ENCODE results near the gene KRTAP20-3.

The KRTAP20-3 gene

DNA sequence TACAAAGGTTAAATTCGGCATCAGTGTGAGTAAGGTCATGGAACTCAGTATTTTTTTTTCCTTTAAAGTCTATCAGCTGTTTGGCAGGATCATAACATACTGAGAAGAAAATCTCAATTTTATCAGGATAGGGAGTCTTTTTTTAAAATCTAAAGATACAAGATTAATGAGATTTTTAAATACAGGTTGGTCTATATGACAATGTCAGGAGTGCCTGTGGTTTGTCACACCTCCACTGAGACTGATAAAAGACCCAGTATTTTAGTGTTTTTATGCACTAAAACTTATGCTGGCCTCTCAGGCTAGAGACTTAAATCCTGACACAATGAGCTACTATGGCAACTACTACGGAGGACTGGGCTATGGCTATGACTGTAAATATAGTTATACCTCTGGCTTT lies at the start of gene KRTAP20-3:
KRTAP20-3 (plus strand) TSS at position 301 of the 400 bp plus-strand sequence.
- no peak for DNase-seq

- no peak for DNase-seq
These were observed 43.9 kb upstream of the KRTAP20-3 start, which contains the start of gene KRTAP6-2 for GRCh38 chr21:30598802-30599201. Gene KRTAP6-2 (minus strand): TSS chr21:30598902. CDS start chr21:30598874, 28 bp downstream.

DNA sequence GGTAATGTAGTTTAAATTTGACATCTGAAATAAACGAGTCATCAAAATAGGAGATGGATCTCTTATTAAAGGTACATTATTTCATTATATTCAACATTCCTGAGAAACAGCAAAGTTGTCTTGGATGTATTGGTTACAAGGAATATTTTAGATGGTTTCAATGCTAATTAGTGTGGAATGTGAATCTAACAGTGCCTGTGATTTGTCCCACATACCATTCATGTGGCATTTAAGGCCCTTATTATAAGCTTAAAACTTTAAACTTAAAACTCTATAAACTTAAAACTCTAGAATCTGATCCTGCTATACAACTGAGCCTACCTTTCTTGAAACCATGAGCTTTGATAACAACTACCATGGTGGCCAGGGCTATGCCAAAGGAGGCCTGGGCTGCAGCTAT lies 41.9 kb upstream of the KRTAP20-3 start, which contains the start of gene KRTAP22-1:
KRTAP22-1 (plus strand) TSS at position 301 of the 400 bp plus-strand sequence.
- no peak for DNase-seq

GRCh38 chr21:30605968-30606367 lies 36.7 kb upstream of the KRTAP20-3 start:
- DNase-seq, result no peak

- no peak for DNase-seq
These were observed 30.5 kb upstream of the KRTAP20-3 start for GRCh38 chr21:30612132-30612531.

DNA sequence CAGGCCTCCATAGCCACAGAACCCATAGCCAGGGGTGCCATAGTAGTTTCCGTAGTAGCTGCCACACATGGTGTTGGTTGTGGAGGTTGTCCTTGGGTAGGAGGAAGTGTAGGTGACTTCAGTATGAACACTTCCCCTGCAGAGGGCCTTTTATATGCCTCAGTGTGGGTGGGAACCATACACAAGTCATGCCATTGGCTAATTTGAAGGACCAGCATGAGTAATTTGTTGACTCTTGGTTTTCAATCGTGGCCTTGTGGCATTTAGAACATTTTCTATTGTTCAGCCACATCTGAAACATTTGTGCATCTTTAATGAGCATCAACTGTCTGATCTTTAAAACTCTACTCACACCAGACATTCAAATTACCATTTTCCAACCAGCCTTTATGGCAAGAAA lies 28.8 kb upstream of the KRTAP20-3 start, which contains the start of gene KRTAP6-1:
KRTAP6-1 (minus strand) TSS at position 95 of the 400 bp plus-strand sequence; CDS start at position 69, 26 bp downstream.
- DNase-seq, result no peak

GRCh38 chr21:30615199-30615598 lies 27.5 kb upstream of the KRTAP20-3 start:
- no peak for DNase-seq

DNA sequence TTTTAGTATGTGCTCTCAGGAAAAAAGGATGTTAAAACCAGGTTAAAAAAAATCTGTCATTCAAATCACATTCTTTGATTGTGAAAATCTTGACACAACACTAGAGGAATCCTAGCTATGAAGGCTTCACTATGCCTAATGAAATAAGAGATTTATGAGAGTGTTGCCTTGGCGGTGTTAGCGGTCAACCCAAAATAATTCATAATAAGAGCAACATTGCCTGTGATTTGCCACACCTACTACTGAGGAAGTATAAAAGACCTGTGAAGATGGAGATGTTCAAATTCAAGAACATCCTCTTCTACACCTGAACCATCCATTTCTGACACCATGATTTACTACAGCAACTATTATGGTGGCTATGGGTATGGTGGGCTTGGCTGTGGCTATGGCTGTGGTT lies 26.5 kb upstream of the KRTAP20-3 start, which contains the start of gene KRTAP20-1:
KRTAP20-1 (plus strand) TSS at position 301 of the 400 bp plus-strand sequence; CDS start at position 331, 30 bp downstream.
- no peak for DNase-seq

- no peak for DNase-seq
These were observed 22.6 kb upstream of the KRTAP20-3 start for GRCh38 chr21:30620080-30620479.

DNA sequence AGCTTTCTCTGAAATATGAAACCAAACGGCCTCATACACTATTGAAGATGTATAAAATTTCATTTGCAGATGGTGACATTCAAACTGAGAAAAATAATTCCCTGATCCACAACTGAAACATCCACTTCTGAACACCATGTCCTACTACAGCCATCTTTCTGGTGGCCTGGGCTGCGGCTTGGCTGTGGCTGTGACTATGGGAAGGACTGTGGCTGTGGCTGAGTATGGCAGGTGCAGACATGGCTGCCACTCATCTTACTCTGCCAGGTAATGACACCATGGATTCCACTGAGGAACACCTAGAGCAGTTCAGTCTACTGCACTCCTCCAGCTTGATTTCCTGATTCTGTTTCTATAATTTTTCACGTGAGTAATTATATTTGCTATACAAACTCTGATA lies 22.1 kb upstream of the KRTAP20-3 start, which contains the start of gene KRTAP20-4:
KRTAP20-4 (plus strand) TSS at position 106 of the 400 bp plus-strand sequence.
- no peak for DNase-seq

- DNase-seq, result no peak
These were observed 19.3 kb upstream of the KRTAP20-3 start for GRCh38 chr21:30623362-30623761.

GRCh38 chr21:30625449-30626165 lies 17.1 kb upstream of the KRTAP20-3 start:
- no peak for DNase-seq

GRCh38 chr21:30628109-30628508 lies 14.6 kb upstream of the KRTAP20-3 start:
- DNase-seq, result no peak

- DNase-seq, result no peak
These were observed 13.5 kb upstream of the KRTAP20-3 start for GRCh38 chr21:30629200-30629599.

DNA sequence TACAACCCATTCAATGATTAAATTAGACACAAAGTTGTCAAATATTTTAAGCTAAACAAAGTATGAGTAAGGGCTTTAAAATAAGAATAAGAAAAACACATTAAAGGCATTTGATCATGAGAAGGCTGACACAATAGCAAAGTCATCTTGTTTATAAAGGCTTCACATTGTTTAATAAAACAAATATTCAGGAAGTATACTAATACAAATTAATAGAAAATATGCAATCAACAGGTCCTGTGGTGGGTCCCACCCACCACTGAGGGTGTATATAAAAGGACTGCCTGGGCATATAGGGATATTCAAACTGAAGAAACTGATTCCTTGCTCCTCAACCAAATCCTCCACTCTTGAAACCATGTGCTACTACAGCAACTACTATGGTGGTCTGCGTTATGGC lies 7.8 kb upstream of the KRTAP20-3 start, which contains the start of gene KRTAP20-2:
KRTAP20-2 (plus strand) TSS at position 301 of the 400 bp plus-strand sequence; CDS start at position 359, 58 bp downstream.
- no peak for DNase-seq

DNA sequence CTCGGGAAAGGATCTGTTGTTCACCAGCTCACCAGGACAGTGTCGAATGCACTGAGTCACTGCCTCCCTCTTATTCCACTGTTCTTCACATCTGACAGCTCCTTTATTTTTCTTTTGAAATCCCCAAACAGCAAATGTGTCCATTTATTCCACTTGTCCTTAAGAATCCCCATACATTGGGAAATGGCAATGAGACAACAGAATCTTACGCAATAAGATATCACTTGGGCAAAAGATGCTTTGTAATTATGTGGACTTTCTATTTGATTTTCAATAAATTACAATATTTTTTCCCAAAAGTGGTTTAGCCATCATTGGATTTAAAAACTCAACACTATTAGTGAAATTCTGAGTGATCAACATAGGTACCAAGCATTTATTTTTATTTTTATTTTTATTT lies 4.0 kb upstream of the KRTAP20-3 start:
- no peak for DNase-seq

GRCh38 chr21:30646904-30647414 lies 4.3 kb downstream of the KRTAP20-3 start:
- no peak for DNase-seq

DNA sequence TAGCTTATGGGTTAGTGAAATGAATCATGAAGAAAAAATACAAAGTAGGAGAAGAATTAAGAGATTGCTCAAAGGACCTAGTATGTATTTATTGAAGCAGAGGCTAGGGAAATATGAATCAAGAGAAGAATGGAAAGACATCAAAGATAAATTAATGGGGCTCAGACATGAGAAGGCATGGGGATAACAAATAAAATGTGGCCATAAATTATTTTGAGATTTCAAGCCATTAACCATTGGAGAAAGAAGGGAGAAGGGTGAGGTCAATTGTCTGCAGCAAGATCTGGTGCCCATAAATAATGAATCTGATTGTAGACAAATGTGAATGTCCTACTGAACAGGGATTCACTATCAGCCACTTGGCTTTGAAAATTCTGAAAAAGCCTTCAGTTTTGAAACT lies 10.2 kb downstream of the KRTAP20-3 start:
- no peak for DNase-seq

DNA sequence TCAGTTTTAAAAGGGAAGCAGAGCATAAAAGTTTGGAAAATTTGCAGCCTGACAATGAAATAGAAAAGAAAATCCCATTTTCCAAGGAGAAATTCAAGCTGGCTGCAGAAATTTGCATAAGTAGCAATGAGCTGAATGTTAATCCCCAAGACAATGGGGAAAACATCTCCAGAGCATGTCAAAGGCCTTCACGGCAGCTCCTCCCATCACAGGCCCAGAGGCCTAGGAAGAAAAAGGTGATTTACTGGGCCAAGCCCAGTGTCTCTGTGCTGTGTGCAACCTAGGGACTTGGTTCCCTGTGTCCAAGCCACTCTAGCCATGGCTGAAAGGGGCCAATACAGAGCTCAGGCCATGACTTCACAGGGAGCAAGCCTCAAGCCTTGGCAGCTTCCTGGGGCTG lies 26.1 kb downstream of the KRTAP20-3 start:
- no peak for DNase-seq

DNA sequence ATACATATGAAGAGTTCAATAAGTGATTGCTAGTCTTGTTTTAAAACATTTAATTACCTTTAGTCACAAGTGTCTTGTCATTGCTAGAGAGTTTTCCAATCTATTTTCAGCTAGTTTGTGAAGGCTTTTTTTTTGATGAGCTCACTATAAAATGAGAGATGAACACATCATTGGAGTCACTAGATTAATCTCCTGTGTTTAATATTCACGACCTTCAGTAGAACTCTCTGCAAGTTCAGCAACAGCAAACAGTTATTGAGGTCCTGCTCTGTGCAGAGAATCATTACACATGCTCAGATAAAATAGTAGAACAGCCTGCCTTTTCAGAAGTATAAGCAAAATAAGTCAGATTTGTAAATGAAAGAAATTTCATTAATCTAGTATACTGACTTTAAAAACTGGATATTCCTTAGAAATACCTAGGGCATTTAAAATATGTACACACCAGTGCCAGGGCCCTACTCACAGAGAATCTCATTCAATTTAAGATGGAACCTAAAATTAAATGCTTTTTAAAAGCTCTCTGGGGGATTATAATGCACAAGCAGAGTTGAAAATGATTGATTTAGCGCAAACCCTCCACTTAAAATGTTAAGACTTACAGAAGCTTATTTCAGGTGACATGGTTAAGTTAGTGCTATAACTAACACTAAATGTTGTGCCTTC lies 30.5 kb downstream of the KRTAP20-3 start:
- no peak for DNase-seq

DNA sequence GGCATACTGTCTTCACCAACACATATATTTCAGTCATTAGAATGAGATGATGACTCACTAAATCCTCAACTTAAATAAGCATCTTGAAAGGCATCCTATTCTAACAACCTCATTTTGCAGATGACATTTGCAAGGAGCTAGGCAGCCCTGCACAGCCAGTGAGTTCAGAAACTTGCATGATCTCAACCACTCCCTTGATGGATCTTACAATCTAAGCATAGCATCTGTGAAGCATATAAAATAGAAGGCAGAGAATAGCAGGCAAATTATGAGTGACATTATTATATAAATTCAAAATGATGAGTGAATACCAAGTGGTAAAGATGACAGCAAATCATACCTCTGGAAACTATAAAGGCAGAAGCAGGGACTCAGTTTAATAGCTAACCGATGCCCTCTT lies 31.6 kb downstream of the KRTAP20-3 start:
- no peak for DNase-seq

GRCh38 chr21:30676737-30677136 lies 34.1 kb downstream of the KRTAP20-3 start:
- DNase-seq, result no peak

DNA sequence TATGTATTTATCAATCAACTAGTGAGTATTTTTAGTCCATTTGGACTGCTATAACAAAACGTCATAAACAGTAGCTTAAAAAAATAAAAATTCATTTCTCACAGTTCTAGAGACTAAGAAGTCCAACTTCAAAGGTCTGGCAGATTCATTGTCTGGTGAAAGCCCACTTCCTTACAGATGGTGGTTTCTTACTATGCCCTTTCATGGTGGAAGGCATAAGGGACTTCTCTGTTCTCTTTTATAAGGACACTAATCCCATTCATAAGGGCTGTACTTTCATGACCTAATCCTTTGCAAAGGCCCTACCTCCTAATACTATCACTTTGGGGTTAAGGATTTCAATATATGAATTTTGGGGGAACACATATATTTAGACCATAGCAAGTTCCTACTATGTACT lies 37.9 kb downstream of the KRTAP20-3 start:
- DNase-seq, result no peak

- no peak for DNase-seq
These were observed 41.8 kb downstream of the KRTAP20-3 start for GRCh38 chr21:30684506-30684905.
